HepG2 (cell line): ENCODE data around the gene CCDC192.

Experiments
- CEBPB ChIP-seq: IDR thresholded peaks from 2 replicates; pipeline ENCODE4 v1.6.1; 2011; ENCODE audit warnings: low read depth, low read length, improper control_type of control experiment, borderline replicate concordance
- CTCF ChIP-seq: sonication (generic); formaldehyde crosslinking; IDR thresholded peaks from 2 replicates; pipeline ENCODE4 v1.5.0; 2020; ENCODE audit warnings: mild to moderate bottlenecking, missing genetic modification reagents, moderate library complexity
- ELF4 ChIP-seq: sonication (generic); formaldehyde crosslinking; IDR thresholded peaks from 2 replicates; pipeline ENCODE4 v1.5.0; 2020; ENCODE audit warnings: missing genetic modification reagents, mild to moderate bottlenecking, moderate library complexity, borderline replicate concordance
- TF ChIP-seq, protein P1 (sequence below): sonication (generic); formaldehyde crosslinking; IDR thresholded peaks from 2 replicates; pipeline ENCODE4 v1.8.0; 2022; ENCODE audit warnings: mild to moderate bottlenecking, missing genetic modification reagents; ENCODE audit not compliant: insufficient replicate concordance

GRCh38 chr5:127858116-127858784, 155.1 kb downstream of the CCDC192 start:
- no peak for TF ChIP-seq CEBPB
- no peak for TF ChIP-seq ELF4
- no peak for TF ChIP-seq CTCF (CRISPR knock-in tag)
- TF ChIP-seq, protein P1, sequence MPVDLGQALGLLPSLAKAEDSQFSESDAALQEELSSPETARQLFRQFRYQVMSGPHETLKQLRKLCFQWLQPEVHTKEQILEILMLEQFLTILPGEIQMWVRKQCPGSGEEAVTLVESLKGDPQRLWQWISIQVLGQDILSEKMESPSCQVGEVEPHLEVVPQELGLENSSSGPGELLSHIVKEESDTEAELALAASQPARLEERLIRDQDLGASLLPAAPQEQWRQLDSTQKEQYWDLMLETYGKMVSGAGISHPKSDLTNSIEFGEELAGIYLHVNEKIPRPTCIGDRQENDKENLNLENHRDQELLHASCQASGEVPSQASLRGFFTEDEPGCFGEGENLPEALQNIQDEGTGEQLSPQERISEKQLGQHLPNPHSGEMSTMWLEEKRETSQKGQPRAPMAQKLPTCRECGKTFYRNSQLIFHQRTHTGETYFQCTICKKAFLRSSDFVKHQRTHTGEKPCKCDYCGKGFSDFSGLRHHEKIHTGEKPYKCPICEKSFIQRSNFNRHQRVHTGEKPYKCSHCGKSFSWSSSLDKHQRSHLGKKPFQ (CRISPR knock-in tag) = no peak
